Nephron (organoid): ENCODE data around the gene ZMYND8.
"Not testable (repeated sequence)": the region's sequence is repeated elsewhere in the genome, so short reads cannot be mapped to it uniquely, and the experiment has no call there.

Experiments
- H3K27ac Mint-ChIP-seq, 3 experiments: 2 replicates each; pipeline ENCODE4 v1.8.0; 2020; ENCODE audit warnings: mixed read lengths in 3 of 3, mild to moderate bottlenecking in 2 of 3, moderate library complexity in 1 of 3
- H3K27me3 Mint-ChIP-seq: 2 replicates; pipeline ENCODE4 v1.8.0; 2021; ENCODE audit warnings: low read depth, mild to moderate bottlenecking, moderate library complexity, mixed read lengths
- H3K36me3 Mint-ChIP-seq: 2 replicates; pipeline ENCODE4 v1.8.0; 2020; ENCODE audit warnings: low read depth, mixed read lengths
- H3K4me1 Mint-ChIP-seq: 2 replicates; pipeline ENCODE4 v1.8.0; 2020; ENCODE audit warnings: mixed read lengths
- H3K4me3 Mint-ChIP-seq, 3 experiments: 2 replicates each; pipeline ENCODE4 v1.8.0; 2020; ENCODE audit warnings: mild to moderate bottlenecking in 3 of 3, mixed read lengths in 3 of 3, moderate library complexity in 2 of 3
- H3K9me3 Mint-ChIP-seq: 2 replicates; pipeline ENCODE4 v1.8.0; 2020; ENCODE audit warnings: mixed read lengths
- TF ChIP-seq, protein P1 (sequence below), 3 experiments: fragments of 200-600 bp; sonication (generic); IDR thresholded peaks; one replicate each; pipeline ENCODE4 v1.5.0; 2021; ENCODE audit warnings: antibody characterized with exemption in 3 of 3; ENCODE audit not compliant: unreplicated experiment in 3 of 3

The ZMYND8 gene

GRCh38 chr20:47267621-47268020 lies 88.9 kb downstream of the ZMYND8 start:
- Mint-ChIP-seq H3K4me1 (peaks cover 11% of the 10 kb centered on the region), H3K27me3 (no peaks in the 10 kb centered on the region), H3K27ac (no peak overlapping the region), H3K9me3 (no peaks in the 10 kb centered on the region), H3K36me3 (peaks cover 47% of the 10 kb centered on the region), H3K4me3 (no peak overlapping the region)
- TF ChIP-seq, protein P1, sequence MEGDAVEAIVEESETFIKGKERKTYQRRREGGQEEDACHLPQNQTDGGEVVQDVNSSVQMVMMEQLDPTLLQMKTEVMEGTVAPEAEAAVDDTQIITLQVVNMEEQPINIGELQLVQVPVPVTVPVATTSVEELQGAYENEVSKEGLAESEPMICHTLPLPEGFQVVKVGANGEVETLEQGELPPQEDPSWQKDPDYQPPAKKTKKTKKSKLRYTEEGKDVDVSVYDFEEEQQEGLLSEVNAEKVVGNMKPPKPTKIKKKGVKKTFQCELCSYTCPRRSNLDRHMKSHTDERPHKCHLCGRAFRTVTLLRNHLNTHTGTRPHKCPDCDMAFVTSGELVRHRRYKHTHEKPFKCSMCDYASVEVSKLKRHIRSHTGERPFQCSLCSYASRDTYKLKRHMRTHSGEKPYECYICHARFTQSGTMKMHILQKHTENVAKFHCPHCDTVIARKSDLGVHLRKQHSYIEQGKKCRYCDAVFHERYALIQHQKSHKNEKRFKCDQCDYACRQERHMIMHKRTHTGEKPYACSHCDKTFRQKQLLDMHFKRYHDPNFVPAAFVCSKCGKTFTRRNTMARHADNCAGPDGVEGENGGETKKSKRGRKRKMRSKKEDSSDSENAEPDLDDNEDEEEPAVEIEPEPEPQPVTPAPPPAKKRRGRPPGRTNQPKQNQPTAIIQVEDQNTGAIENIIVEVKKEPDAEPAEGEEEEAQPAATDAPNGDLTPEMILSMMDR (IDR thresholded peaks at IDR 0.05; ENCODE audit: unreplicated experiment in 3 of 3) = no peak

DNA sequence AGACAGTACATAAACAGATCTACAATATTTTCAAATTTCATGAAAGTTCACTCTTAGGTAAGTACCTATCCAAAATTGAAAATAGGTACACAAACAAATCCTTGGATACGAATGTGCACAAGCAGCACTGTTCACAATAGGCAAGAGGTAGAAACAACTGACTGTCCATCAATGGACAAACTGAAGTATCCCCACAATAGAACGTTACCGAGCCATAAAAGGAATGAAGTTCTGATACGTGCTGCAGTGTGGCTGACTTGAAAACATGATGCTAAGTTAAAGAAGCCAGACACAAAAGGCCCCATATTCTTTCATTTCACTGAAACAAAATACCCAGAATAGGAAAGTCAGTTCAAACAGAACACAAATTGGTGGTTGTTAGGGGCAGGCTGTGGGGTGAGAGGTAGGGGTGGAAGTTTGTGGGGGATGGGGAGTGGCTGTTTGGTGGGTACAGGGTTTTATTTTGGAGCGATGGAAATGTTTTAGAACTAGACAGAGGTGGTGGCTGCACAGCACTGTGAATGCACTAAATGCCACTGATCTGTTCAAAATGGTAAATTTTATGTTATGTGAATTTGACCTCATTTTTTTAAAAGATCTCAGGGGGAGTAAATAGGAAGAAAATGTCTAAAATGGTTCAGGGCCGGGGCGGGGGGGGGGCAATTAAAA lies 89.5 kb downstream of the ZMYND8 start:
- no peak overlapping the region for H3K4me3 Mint-ChIP-seq
- H3K4me1 Mint-ChIP-seq = peaks cover 16% of the 10 kb centered on the region
- TF ChIP-seq, protein P1 (IDR thresholded peaks at IDR 0.05; ENCODE audit: unreplicated experiment in 3 of 3) = no peak
- no peak overlapping the region for H3K27ac Mint-ChIP-seq
- no peaks in the 10 kb centered on the region for H3K27me3 Mint-ChIP-seq
- no peaks in the 10 kb centered on the region for H3K9me3 Mint-ChIP-seq
- H3K36me3 Mint-ChIP-seq = peaks cover 48% of the 10 kb centered on the region

GRCh38 chr20:47265984-47266383 lies 90.5 kb downstream of the ZMYND8 start:
- TF ChIP-seq, protein P1 (IDR thresholded peaks at IDR 0.05; ENCODE audit: unreplicated experiment in 3 of 3) = no peak
- H3K27ac Mint-ChIP-seq = no peak overlapping the region
- no peaks in the 10 kb centered on the region for H3K27me3 Mint-ChIP-seq
- H3K4me1 Mint-ChIP-seq = peaks cover 16% of the 10 kb centered on the region
- H3K36me3 Mint-ChIP-seq = peaks cover 58% of the 10 kb centered on the region
- H3K4me3 Mint-ChIP-seq = no peak overlapping the region
- H3K9me3 Mint-ChIP-seq = no peaks in the 10 kb centered on the region

GRCh38 chr20:47265214-47265613 lies 91.3 kb downstream of the ZMYND8 start:
- no peak overlapping the region for H3K27ac Mint-ChIP-seq
- no peaks in the 10 kb centered on the region for H3K27me3 Mint-ChIP-seq
- H3K36me3 Mint-ChIP-seq = peaks cover 65% of the 10 kb centered on the region
- H3K9me3 Mint-ChIP-seq = no peaks in the 10 kb centered on the region
- TF ChIP-seq, protein P1 (IDR thresholded peaks at IDR 0.05; ENCODE audit: unreplicated experiment in 3 of 3) = no peak
- H3K4me1 Mint-ChIP-seq = peaks cover 16% of the 10 kb centered on the region
- no peak overlapping the region for H3K4me3 Mint-ChIP-seq

DNA sequence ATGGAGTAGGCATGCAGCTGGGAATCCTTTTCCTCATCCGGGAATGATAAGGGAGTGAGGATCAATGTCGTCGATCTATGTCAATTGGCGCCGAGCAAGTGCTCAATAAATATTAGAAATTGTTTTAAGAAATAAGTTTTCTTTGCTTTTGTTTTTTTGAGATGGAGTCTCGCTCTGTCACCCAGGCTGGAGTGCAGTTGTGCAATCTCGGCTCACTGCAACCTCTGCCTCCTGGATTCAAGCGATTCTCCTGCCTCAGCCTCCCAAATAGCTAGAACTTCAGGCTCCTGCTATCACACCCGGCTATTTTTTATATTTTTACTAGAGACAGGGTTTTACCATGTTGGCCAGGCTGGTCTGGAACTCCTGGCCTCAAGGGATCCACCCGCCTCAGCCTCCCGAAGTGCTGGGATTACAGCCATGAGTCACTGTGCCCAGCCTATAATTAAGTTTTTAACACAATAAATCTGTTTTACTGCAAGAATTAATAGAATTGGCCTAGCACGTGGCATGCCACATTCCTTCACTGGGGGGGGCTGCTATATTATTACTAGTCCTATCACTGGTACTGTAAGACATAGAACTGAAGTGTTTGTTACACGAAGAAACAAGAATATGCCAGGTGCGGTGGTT lies 92.2 kb downstream of the ZMYND8 start:
- H3K36me3 Mint-ChIP-seq = peaks cover 68% of the 10 kb centered on the region
- not testable (repeated sequence) for H3K9me3 Mint-ChIP-seq, H3K27me3 Mint-ChIP-seq, H3K27ac Mint-ChIP-seq, H3K4me3 Mint-ChIP-seq
- H3K4me1 Mint-ChIP-seq = peaks cover 16% of the 10 kb centered on the region

DNA sequence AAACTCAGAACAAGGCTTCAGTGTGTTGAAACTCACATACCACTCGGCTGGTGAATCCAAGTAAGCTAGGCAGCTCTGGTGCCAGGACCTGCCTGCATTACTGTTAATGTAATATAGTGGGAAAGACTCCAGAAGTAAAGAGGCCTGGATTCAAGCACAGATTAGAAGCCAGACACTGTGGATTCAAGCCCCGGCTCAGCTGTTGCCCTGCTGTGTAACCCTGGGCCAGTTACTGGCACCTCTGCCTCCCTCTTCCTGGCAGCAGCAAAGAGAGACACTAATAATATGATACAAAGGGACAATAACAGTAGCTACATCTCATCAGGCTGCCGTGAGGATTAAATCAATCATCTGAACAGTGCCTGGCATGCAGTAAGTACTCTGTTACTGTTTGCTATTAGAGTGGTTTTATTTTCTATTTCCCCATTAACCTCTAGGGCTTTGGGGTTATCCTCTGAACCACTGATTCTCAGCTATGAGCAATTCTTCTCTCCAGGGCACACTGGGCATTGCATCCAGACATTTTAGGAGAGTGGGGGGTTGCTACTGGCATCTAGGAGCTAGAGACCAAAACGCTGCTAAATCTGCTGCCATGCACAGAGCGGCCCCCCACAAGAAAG lies 92.9 kb downstream of the ZMYND8 start:
- Mint-ChIP-seq H3K36me3 (peaks cover 71% of the 10 kb centered on the region), H3K9me3 (no peaks in the 10 kb centered on the region), H3K4me1 (peaks cover 20% of the 10 kb centered on the region), H3K4me3 (no peak overlapping the region), H3K27me3 (no peaks in the 10 kb centered on the region), H3K27ac (peak overlapping the region in 1 of 3 experiments; percentile 9)
- TF ChIP-seq, protein P1 (IDR thresholded peaks at IDR 0.05; ENCODE audit: unreplicated experiment in 3 of 3) = no peak
